Body of pancreas (tissue), 4 donors: ENCODE measurements around the gene UMODL1.

Source experiments
- POLR2A ChIP-seq, 3 donors: fragments of 450-650 bp; IDR thresholded peaks; one replicate each; pipeline ENCODE4 v1.6.1; 2016; ENCODE audit warnings: antibody characterized with exemption in 3 of 3, mild to moderate bottlenecking in 2 of 3
- TF ChIP-seq, protein P1 (sequence below), 7 experiments: fragments of 450-650 bp in 4 of 7; fragments of 200-600 bp in 3 of 7; sonication (generic) in 3 of 7; IDR thresholded peaks; one replicate each; pipeline ENCODE4 v1.5.1; 2016 to 2019; ENCODE audit warnings: antibody characterized with exemption in 7 of 7

GRCh38 chr21:42154237-42155044 lies 83.3 kb downstream of the UMODL1 start:
- TF ChIP-seq, protein P1, sequence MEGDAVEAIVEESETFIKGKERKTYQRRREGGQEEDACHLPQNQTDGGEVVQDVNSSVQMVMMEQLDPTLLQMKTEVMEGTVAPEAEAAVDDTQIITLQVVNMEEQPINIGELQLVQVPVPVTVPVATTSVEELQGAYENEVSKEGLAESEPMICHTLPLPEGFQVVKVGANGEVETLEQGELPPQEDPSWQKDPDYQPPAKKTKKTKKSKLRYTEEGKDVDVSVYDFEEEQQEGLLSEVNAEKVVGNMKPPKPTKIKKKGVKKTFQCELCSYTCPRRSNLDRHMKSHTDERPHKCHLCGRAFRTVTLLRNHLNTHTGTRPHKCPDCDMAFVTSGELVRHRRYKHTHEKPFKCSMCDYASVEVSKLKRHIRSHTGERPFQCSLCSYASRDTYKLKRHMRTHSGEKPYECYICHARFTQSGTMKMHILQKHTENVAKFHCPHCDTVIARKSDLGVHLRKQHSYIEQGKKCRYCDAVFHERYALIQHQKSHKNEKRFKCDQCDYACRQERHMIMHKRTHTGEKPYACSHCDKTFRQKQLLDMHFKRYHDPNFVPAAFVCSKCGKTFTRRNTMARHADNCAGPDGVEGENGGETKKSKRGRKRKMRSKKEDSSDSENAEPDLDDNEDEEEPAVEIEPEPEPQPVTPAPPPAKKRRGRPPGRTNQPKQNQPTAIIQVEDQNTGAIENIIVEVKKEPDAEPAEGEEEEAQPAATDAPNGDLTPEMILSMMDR (IDR thresholded peaks at IDR 0.05): no peak
- no peak for TF ChIP-seq POLR2A (IDR thresholded peaks at IDR 0.05)
